Panc1 (cell line): ENCODE measurements around the gene PARD3.

Experiments used
- CTCF ChIP-seq: fragments of 450-650 bp; IDR thresholded peaks from 2 replicates; pipeline ENCODE4 v1.5.1; 2017; ENCODE audit warnings: mild to moderate bottlenecking
- POLR2AphosphoS5 ChIP-seq: IDR thresholded peaks from 2 replicates; pipeline ENCODE4 v1.6.1; 2012; ENCODE audit warnings: mild to moderate bottlenecking, low read depth, low read length, moderate library complexity
- SIN3A ChIP-seq: IDR thresholded peaks from 2 replicates; pipeline ENCODE4 v1.6.1; 2012; ENCODE audit warnings: low read depth, mild to moderate bottlenecking, low read length, moderate library complexity, borderline replicate concordance; ENCODE audit not compliant: insufficient read depth
- TCF7L2 ChIP-seq: IDR thresholded peaks from 2 replicates; pipeline ENCODE4 v1.6.1; 2011; ENCODE audit warnings: mild to moderate bottlenecking, low read depth, low read length, inconsistent platforms

GRCh38 chr10:34589275-34589674 is 225.8 kb downstream of the PARD3 start:
- TF ChIP-seq POLR2AphosphoS5, result no peak
- no peak for TF ChIP-seq SIN3A
- TF ChIP-seq CTCF, result no peak
- TF ChIP-seq TCF7L2, result no peak
